ENCODE measurements around the gene SH3BGRL2.

Gene SH3BGRL2

DNA sequence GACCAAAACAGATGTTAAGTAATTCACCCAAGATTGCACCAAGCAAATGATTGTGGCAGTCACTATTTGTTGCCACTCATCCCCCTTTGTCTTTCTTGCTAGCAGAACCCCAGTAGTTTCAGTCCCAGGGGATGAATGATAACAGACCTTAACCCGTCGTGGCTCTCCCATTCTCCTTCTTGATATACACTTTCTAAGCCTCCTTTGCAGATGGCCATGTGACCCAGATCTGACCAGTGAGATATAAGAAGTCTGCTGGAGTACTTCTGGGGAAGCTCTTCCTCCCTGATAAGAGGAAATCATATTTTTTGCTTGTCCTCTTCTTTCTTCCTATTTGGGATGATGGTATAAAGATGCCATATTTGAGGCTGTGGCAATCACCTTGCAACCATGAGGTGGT lies 9.6 kb upstream of the SH3BGRL2 start:
- TF ChIP-seq, protein P1, sequence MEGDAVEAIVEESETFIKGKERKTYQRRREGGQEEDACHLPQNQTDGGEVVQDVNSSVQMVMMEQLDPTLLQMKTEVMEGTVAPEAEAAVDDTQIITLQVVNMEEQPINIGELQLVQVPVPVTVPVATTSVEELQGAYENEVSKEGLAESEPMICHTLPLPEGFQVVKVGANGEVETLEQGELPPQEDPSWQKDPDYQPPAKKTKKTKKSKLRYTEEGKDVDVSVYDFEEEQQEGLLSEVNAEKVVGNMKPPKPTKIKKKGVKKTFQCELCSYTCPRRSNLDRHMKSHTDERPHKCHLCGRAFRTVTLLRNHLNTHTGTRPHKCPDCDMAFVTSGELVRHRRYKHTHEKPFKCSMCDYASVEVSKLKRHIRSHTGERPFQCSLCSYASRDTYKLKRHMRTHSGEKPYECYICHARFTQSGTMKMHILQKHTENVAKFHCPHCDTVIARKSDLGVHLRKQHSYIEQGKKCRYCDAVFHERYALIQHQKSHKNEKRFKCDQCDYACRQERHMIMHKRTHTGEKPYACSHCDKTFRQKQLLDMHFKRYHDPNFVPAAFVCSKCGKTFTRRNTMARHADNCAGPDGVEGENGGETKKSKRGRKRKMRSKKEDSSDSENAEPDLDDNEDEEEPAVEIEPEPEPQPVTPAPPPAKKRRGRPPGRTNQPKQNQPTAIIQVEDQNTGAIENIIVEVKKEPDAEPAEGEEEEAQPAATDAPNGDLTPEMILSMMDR (IDR thresholded peaks at IDR 0.05; ENCODE audit: poor library complexity, severe bottlenecking), result no peak
- Histone ChIP-seq H3K36me3 (ENCODE audit: low read depth) (no peaks in the 10 kb centered on the region), H3K4me1 (ENCODE audit: insufficient read depth, poor library complexity, severe bottlenecking) (no peaks in the 10 kb centered on the region), H3K27me3 (ENCODE audit: insufficient read depth, poor library complexity, severe bottlenecking) (no peaks in the 10 kb centered on the region), H3K27ac (ENCODE audit: poor library complexity, severe bottlenecking) (no peak overlapping the region), H3K9me3 (ENCODE audit: severe bottlenecking) (no peaks in the 10 kb centered on the region), H3K4me3 (ENCODE audit: severe bottlenecking) (no peak overlapping the region)
- DNase-seq (ENCODE audit: low spot score), result no peak
- ATAC-seq (ENCODE audit: low read depth), result no peak

DNA sequence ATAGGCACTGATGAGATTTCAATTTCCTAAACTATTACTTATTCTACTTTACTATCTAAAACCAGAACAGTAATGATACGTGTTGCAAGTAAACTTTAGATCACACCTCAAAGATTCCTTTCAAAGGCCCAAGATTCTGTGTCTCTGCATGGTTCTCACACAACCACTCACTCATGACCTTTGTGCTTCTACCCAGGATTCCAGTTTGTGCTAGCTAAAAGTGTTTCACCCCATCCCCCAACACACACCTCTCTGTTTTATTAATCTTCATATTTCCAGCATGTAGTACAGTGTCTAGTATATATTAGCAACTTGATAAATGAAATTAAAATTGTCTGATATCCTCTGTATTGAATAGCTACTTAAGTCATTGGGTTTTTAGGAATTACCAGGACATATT lies 8.8 kb upstream of the SH3BGRL2 start:
- no peaks in the 10 kb centered on the region for H3K27me3 ChIP-seq (ENCODE audit: insufficient read depth, poor library complexity, severe bottlenecking)
- TF ChIP-seq, protein P1 (IDR thresholded peaks at IDR 0.05; ENCODE audit: poor library complexity, severe bottlenecking), result no peak
- no peak for ATAC-seq (ENCODE audit: low read depth)
- H3K4me3 ChIP-seq (ENCODE audit: severe bottlenecking), result no peak overlapping the region
- no peaks in the 10 kb centered on the region for H3K9me3 ChIP-seq (ENCODE audit: severe bottlenecking)
- H3K4me1 ChIP-seq (ENCODE audit: insufficient read depth, poor library complexity, severe bottlenecking), result no peaks in the 10 kb centered on the region
- H3K36me3 ChIP-seq (ENCODE audit: low read depth), result no peaks in the 10 kb centered on the region
- H3K27ac ChIP-seq (ENCODE audit: poor library complexity, severe bottlenecking), result no peak overlapping the region
- no peak for DNase-seq (ENCODE audit: low spot score)

DNA sequence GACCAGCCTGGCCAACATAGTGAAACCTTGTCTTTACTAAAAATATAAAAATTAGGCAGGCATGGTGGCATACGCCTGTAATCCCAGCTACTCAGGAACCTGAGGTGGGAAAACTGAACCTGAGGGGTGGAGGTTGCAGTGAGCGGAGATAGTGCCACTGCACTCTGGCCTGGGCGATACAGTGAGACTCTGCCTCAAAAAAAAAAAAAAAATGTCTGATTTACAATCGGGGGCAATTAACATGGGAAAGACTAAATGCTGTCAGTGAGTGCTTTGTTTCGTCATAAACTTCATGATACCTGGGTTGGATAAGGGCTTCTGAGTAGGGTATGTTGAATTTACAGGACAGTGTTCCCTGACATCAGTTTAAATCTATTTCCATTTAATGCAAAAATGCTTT lies 8.0 kb upstream of the SH3BGRL2 start:
- Histone ChIP-seq H3K36me3 (ENCODE audit: low read depth) (no peaks in the 10 kb centered on the region), H3K27me3 (ENCODE audit: insufficient read depth, poor library complexity, severe bottlenecking) (no peaks in the 10 kb centered on the region), H3K4me1 (ENCODE audit: insufficient read depth, poor library complexity, severe bottlenecking) (no peaks in the 10 kb centered on the region), H3K27ac (ENCODE audit: poor library complexity, severe bottlenecking) (no peak overlapping the region), H3K4me3 (ENCODE audit: severe bottlenecking) (no peak overlapping the region), H3K9me3 (ENCODE audit: severe bottlenecking) (no peaks in the 10 kb centered on the region)
- DNase-seq (ENCODE audit: low spot score), result no peak
- TF ChIP-seq, protein P1 (IDR thresholded peaks at IDR 0.05; ENCODE audit: poor library complexity, severe bottlenecking), result no peak
- ATAC-seq (ENCODE audit: low read depth), result no peak

DNA sequence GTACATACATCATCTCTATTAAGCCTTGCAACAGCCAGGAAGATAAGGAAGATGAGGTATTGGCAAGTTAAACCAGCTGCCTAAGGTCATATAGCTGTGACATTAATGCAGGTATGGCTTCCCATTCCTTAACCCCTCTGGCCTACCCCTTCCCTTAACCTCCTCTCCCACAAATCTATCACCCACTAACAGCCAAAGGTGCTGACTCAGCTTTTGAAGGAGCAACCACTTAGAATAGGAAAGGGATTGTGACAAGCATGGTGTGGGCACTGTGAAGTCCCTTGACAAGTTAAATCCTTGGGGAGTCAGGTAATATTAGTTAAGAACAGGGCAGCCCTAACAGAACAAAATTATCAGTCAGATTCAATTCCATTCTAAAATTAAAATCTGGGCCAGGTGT lies 5.4 kb upstream of the SH3BGRL2 start:
- Histone ChIP-seq H3K4me3 (ENCODE audit: severe bottlenecking) (no peak overlapping the region), H3K27ac (ENCODE audit: poor library complexity, severe bottlenecking) (no peak overlapping the region), H3K4me1 (ENCODE audit: insufficient read depth, poor library complexity, severe bottlenecking) (no peaks in the 10 kb centered on the region), H3K36me3 (ENCODE audit: low read depth) (no peaks in the 10 kb centered on the region), H3K9me3 (ENCODE audit: severe bottlenecking) (no peaks in the 10 kb centered on the region), H3K27me3 (ENCODE audit: insufficient read depth, poor library complexity, severe bottlenecking) (no peaks in the 10 kb centered on the region)
- ATAC-seq (ENCODE audit: low read depth) (no peak), DNase-seq (ENCODE audit: low spot score) (no peak)
- TF ChIP-seq, protein P1 (IDR thresholded peaks at IDR 0.05; ENCODE audit: poor library complexity, severe bottlenecking), result no peak

DNA sequence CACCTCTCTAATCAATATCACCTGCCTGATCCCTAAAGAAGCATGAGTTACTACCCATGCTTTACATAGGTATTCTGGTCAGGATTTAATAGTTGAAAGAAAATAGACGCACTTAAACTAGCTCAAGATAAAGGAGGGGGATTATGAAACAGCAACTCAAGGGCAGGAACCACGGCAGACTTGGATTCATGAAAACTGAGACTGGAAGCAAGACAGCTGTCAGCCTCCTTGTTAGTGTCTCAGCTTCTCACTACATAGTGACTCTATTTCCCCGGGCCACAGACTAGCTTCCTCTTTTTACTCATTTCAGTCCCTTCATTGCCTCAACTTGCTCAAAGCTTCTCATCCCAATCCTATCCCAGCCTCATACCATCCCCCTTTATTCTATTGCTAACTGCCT lies 4.3 kb upstream of the SH3BGRL2 start:
- H3K4me3 ChIP-seq (ENCODE audit: severe bottlenecking), result no peak overlapping the region

More for the DNA sequence above, 4.3 kb upstream of the SH3BGRL2 start:
- Histone ChIP-seq H3K9me3 (ENCODE audit: severe bottlenecking) (no peaks in the 10 kb centered on the region), H3K27ac (ENCODE audit: poor library complexity, severe bottlenecking) (no peak overlapping the region), H3K36me3 (ENCODE audit: low read depth) (no peaks in the 10 kb centered on the region), H3K27me3 (ENCODE audit: insufficient read depth, poor library complexity, severe bottlenecking) (no peaks in the 10 kb centered on the region), H3K4me1 (ENCODE audit: insufficient read depth, poor library complexity, severe bottlenecking) (no peaks in the 10 kb centered on the region)
- TF ChIP-seq, protein P1 (IDR thresholded peaks at IDR 0.05; ENCODE audit: poor library complexity, severe bottlenecking), result no peak
- DNase-seq (ENCODE audit: low spot score) (no peak), ATAC-seq (ENCODE audit: low read depth) (no peak)

Measured in RWPE2 (cell line).